Muscle layer of colon (tissue), 2 donors: ENCODE measurements around the gene WDR93.

Experiments used
- H3K27ac ChIP-seq: one replicate; pipeline ENCODE4 v1.7.0; 2013; ENCODE audit warnings: low read depth, mild to moderate bottlenecking, low read length, moderate library complexity
- H3K27me3 ChIP-seq, 2 donors: one replicate each; pipeline ENCODE4 v1.7.0; 2013; ENCODE audit warnings: low read length in 2 of 2, mild to moderate bottlenecking in 2 of 2; ENCODE audit not compliant: insufficient read depth in 2 of 2, control insufficient read depth in 1 of 2
- H3K36me3 ChIP-seq: one replicate; pipeline ENCODE4 v1.7.0; 2013; ENCODE audit warnings: mild to moderate bottlenecking, low read length; ENCODE audit not compliant: insufficient read depth
- H3K4me1 ChIP-seq: one replicate; pipeline ENCODE4 v1.7.0; 2013; ENCODE audit warnings: mild to moderate bottlenecking, low read length; ENCODE audit not compliant: insufficient read depth
- H3K4me3 ChIP-seq, 2 donors: one replicate each; pipeline ENCODE4 v1.7.0; 2013; ENCODE audit warnings: low read length in 2 of 2, low read depth in 1 of 2, mild to moderate bottlenecking in 1 of 2, moderate library complexity in 1 of 2
- H3K9ac ChIP-seq: one replicate; pipeline ENCODE4 v1.7.0; 2013; ENCODE audit warnings: low read length
- H3K9me3 ChIP-seq: one replicate; pipeline ENCODE4 v1.7.0; 2013; ENCODE audit warnings: mild to moderate bottlenecking, low read length
- donor health status: abdominal sarcoma.
- donor health status: Adenocarcinoma of cecum.

WDR93 gene

GRCh38 chr15:89753855-89754254 is 63.2 kb downstream of the WDR93 start:
- Histone ChIP-seq H3K27ac (no peak overlapping the region), H3K27me3 (no peaks in the 10 kb centered on the region), H3K4me3 (no peak overlapping the region), H3K36me3 (no peaks in the 10 kb centered on the region), H3K9ac (no peak overlapping the region), H3K4me1 (no peaks in the 10 kb centered on the region), H3K9me3 (no peaks in the 10 kb centered on the region)

DNA sequence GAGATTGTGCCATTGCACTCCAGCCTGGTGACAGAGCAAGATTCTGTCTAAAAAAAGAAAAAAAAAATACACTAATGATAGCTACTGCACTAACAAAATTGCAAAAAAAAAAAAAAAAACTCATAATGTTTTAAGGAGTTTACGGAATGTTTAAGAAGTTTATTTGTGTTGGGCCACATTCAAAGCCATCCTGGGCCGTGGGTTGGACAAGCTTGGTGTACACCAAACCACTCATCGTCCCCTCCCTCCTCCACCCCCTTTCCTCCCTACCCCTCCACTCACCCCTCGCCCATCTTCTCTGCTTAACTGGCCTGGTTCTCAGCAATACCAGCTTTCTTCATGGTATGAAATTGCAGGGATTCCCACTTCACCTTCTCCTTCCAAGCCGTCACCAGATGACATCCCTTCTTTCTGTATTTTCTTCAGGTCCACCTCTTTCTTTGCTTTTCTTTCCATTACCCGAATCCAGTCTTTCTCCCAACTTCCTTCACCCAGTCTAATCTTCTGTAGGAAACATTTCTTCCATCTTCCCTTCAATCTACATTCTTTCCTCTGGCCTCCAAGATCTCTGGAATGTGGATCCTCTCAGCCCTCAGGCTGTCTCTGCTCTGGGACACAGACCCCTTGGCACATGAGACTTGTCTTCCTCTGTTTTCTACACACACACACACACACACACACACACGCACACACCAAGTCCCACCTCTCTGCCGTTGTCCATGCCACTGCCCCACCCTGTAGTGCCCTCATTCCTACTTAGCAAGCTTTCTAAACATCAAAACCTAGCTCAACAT is 63.9 kb downstream of the WDR93 start:
- no peaks in the 10 kb centered on the region for H3K4me1 ChIP-seq
- no peak overlapping the region for H3K27ac ChIP-seq
- no peak overlapping the region for H3K9ac ChIP-seq
- no peaks in the 10 kb centered on the region for H3K9me3 ChIP-seq
- H3K4me3 ChIP-seq, result no peak overlapping the region
- no peaks in the 10 kb centered on the region for H3K27me3 ChIP-seq
- H3K36me3 ChIP-seq, result no peaks in the 10 kb centered on the region

DNA sequence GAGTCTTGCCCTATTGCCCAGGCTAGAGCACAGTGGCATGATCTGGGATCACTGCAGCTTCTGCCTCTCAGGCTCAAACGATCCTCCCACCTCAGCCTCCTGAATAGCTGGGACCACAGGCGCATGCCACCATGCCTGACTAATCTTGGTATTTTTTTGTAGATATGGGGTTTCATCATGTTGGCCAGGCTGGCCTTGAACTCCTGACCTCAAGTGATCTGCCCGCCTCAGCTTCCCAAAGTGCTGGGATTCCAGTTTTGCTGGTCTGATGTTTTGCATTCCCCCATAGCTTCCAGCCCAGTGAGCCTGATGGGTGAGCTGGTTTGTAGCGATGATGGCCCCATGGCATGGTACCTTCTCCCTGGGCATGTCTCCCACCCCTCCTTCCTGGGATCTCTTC is 65.1 kb downstream of the WDR93 start:
- Histone ChIP-seq H3K27me3 (no peaks in the 10 kb centered on the region), H3K4me1 (peaks cover 2% of the 10 kb centered on the region), H3K36me3 (no peaks in the 10 kb centered on the region), H3K4me3 (no peak overlapping the region), H3K9ac (no peak overlapping the region), H3K27ac (no peak overlapping the region), H3K9me3 (no peaks in the 10 kb centered on the region)

DNA sequence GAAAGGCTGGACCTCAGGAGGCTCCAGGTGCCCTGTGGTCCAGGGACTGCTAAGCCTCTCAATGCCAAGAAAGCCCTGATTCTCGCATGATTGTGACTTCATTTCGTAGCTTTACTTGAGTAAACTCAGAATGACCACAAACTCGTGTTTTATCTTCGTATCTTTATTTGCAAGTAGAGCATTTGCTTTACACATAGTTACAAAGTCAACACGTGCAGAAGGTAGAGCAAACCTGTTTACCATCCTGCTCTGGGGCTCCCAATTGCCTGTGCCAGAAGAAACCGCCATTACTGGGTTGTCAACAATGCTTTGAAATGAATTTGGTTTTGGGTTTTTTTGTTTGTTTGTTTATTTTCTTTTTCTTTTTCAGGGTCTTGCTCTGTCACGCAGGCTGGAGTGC is 66.3 kb downstream of the WDR93 start:
- Histone ChIP-seq H3K4me3 (no peak overlapping the region), H3K4me1 (peaks cover 11% of the 10 kb centered on the region), H3K36me3 (no peaks in the 10 kb centered on the region), H3K27ac (no peak overlapping the region), H3K9me3 (no peaks in the 10 kb centered on the region), H3K27me3 (no peaks in the 10 kb centered on the region), H3K9ac (no peak overlapping the region)

DNA sequence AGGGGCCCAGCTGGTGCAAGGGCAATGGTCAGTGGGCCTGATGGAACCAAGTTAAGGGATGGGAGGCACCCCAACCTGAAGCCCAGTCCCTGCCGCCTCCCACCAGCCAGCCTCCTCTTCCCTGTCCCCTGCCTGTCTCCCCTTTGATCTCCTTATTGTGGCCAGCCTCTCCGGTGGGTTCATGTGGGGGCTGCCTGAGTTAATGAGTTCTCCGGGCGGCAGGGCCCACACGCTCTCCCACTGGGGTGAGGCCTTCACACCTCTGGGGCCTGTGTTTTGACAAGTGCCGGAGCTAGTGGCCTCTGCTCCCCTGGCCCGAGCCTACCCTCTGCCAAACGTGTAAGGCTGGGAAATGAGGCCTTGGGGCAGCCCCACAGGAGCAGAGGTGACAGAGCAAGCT is 67.7 kb downstream of the WDR93 start:
- H3K36me3 ChIP-seq, result no peaks in the 10 kb centered on the region
- no peak overlapping the region for H3K27ac ChIP-seq
- H3K4me3 ChIP-seq, result no peak overlapping the region
- H3K9me3 ChIP-seq, result no peaks in the 10 kb centered on the region
- no peak overlapping the region for H3K9ac ChIP-seq
- H3K4me1 ChIP-seq, result peaks cover 11% of the 10 kb centered on the region
- H3K27me3 ChIP-seq, result no peaks in the 10 kb centered on the region

- no peaks in the 10 kb centered on the region for H3K9me3 ChIP-seq
- no peak overlapping the region for H3K9ac ChIP-seq
- H3K27ac ChIP-seq, result no peak overlapping the region
- no peaks in the 10 kb centered on the region for H3K27me3 ChIP-seq
- peaks cover 11% of the 10 kb centered on the region for H3K4me1 ChIP-seq
- H3K4me3 ChIP-seq, result no peak overlapping the region
- no peaks in the 10 kb centered on the region for H3K36me3 ChIP-seq
Measured at GRCh38 chr15:89758981-89759380, 68.4 kb downstream of the WDR93 start.

DNA sequence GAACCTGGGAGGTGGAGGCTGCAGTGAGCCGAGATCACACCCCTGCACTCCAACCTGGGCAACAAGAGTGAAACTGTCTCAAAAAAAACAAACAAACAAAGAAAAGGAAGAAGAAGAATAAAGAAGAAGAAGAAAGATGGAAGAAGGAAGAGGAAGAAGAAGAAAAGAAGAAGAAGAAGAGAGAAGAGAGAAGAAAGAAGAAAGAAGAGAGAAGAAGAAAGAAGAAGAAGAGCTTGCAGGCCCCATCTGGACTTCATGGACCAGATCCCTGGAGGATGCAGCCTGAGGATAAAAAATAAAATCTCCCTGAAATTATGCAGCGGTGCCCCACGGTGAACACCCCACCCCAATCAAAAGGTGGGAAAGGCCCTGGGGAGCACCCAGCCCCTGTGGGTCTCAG is 69.2 kb downstream of the WDR93 start:
- H3K27me3 ChIP-seq, result no peaks in the 10 kb centered on the region
- H3K9ac ChIP-seq, result no peak overlapping the region
- no peak overlapping the region for H3K27ac ChIP-seq
- no peak overlapping the region for H3K4me3 ChIP-seq
- H3K4me1 ChIP-seq, result peaks cover 11% of the 10 kb centered on the region
- H3K9me3 ChIP-seq, result no peaks in the 10 kb centered on the region
- H3K36me3 ChIP-seq, result no peaks in the 10 kb centered on the region

- no peaks in the 10 kb centered on the region for H3K27me3 ChIP-seq
- H3K36me3 ChIP-seq, result no peaks in the 10 kb centered on the region
- H3K27ac ChIP-seq, result no peak overlapping the region
- H3K9me3 ChIP-seq, result no peaks in the 10 kb centered on the region
- H3K9ac ChIP-seq, result no peak overlapping the region
- peaks cover 11% of the 10 kb centered on the region for H3K4me1 ChIP-seq
- H3K4me3 ChIP-seq, result no peak overlapping the region
Measured at GRCh38 chr15:89760303-89761008, 69.8 kb downstream of the WDR93 start.

DNA sequence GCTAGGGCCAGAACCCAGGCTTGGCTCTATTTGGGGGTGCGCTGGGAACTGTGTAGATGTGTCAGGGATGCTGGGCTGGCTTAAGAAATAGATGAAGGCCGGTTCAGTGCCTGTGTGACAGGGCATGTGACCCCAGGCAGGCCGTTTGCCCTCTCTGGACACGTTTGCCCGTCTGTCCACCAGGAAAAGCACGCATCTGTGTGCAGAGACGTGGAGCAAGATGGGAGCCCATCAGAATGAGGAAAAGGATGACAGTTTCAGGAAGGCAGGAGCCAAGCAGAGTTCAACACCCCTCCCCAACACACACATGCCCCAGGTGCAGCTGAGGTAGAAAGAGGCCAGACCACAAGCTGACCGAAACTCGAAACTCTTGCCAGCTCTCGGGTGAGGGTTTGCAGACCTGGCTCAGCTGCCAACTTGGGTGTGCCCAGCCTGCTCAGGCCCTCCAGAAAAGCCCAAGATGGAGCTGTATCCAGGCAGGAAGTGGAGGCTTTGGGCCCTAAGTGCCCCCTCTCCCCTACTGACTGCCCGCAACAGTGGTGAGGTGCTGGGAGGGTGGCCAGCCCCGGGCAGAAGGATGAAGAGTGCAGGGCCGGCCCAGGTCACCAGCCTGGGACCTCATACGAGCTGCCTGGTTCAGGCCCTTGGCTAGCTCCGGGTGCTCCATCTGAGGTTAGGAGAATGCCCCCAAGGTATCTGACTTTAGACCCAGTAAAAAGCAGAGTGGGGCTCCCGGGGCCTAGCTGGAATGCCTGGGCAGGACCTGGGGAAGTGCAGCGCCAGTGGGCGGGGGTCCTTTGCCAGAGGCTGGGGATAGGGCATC is 70.6 kb downstream of the WDR93 start:
- Histone ChIP-seq H3K4me1 (peaks cover 11% of the 10 kb centered on the region), H3K9me3 (no peaks in the 10 kb centered on the region), H3K27ac (no peak overlapping the region), H3K27me3 (no peaks in the 10 kb centered on the region), H3K9ac (no peak overlapping the region), H3K4me3 (no peak overlapping the region), H3K36me3 (no peaks in the 10 kb centered on the region)

DNA sequence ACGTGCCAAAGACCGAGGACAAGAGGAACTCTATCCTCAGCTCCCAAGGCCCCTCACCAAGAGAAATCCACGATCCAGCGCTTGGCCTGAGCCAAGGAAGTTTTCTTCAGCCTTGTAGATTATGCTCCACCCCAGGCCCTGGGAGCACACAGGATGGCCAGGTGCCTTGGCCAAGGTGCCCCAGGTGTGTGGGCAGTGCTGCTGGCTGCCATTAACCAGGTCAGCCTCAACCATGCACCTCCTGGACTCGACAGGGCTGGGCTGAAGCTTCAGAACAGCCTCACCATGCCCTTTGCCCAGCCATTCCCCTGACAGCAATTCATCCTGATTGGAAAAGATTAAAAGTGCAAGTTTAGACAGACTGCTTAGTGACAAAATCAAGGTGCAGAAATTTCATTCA is 71.3 kb downstream of the WDR93 start:
- H3K4me3 ChIP-seq, result no peak overlapping the region
- H3K27ac ChIP-seq, result no peak overlapping the region
- no peaks in the 10 kb centered on the region for H3K36me3 ChIP-seq
- H3K9me3 ChIP-seq, result no peaks in the 10 kb centered on the region
- no peak overlapping the region for H3K9ac ChIP-seq
- no peaks in the 10 kb centered on the region for H3K27me3 ChIP-seq
- H3K4me1 ChIP-seq, result peaks cover 11% of the 10 kb centered on the region

GRCh38 chr15:89765694-89766093 is 75.1 kb downstream of the WDR93 start:
- no peak overlapping the region for H3K4me3 ChIP-seq
- H3K4me1 ChIP-seq, result peaks cover 16% of the 10 kb centered on the region
- no peak overlapping the region for H3K9ac ChIP-seq
- no peaks in the 10 kb centered on the region for H3K36me3 ChIP-seq
- no peak overlapping the region for H3K27ac ChIP-seq
- H3K9me3 ChIP-seq, result no peaks in the 10 kb centered on the region
- no peaks in the 10 kb centered on the region for H3K27me3 ChIP-seq
